Skin epidermis (tissue), 12 donors: ENCODE results near the gene STARD9.
"Not testable (repeated sequence)": the region's sequence is repeated elsewhere in the genome, so short reads cannot be mapped to it uniquely, and the experiment has no call there.

Experiments
- H3K27ac ChIP-seq, 21 experiments: fragments of 200-600 bp; sonication (generic) in 11 of 21; one replicate each; pipeline ENCODE4 v1.5.0; 2020; ENCODE audit warnings: mild to moderate bottlenecking in 3 of 21, inconsistent platforms in 2 of 21, moderate library complexity in 2 of 21
- H3K4me3 ChIP-seq, 7 experiments: fragments of 200-600 bp; sonication (generic) in 2 of 7; one replicate each; pipeline ENCODE4 v1.5.0; 2020; ENCODE audit warnings: inconsistent platforms in 2 of 7, mild to moderate bottlenecking in 2 of 7, moderate library complexity in 1 of 7

Gene STARD9

GRCh38 chr15:42575188-42576039 lies at the start of gene STARD9:
STARD9 (plus strand) TSS chr15:42575606; CDS start chr15:42575716, 110 bp downstream.
- Histone ChIP-seq H3K4me3 (peak within 1 kb of the TSS; percentile 65 to 91 (median 80)), H3K27ac (peak within 1 kb of the TSS; percentile 52 to 92 (median 77))

- no peak overlapping the region for H3K27ac ChIP-seq
- H3K4me3 ChIP-seq, result no peak overlapping the region
Observed at GRCh38 chr15:42528970-42529369, 46.4 kb upstream of the STARD9 start.

GRCh38 chr15:42533246-42533645 lies 42.2 kb upstream of the STARD9 start:
- Histone ChIP-seq H3K4me3 (no peak overlapping the region), H3K27ac (no peak overlapping the region)

GRCh38 chr15:42544853-42545629 lies 30.4 kb upstream of the STARD9 start:
- Histone ChIP-seq H3K4me3 (no peak overlapping the region), H3K27ac (no peak overlapping the region)

GRCh38 chr15:42547918-42548248 lies 27.5 kb upstream of the STARD9 start:
- H3K4me3 ChIP-seq, result peak overlapping the region; percentile 76 to 98 (median 82)
- H3K27ac ChIP-seq, result peak overlapping the region; percentile 65 to 98 (median 90)

GRCh38 chr15:42548249-42549031 lies 27.0 kb upstream of the STARD9 start, which contains the start of the genes HAUS2 and LRRC57:
HAUS2 (plus strand) TSS chr15:42548838; CDS start chr15:42548873, 35 bp downstream.
LRRC57 (minus strand) TSS chr15:42548793; CDS start chr15:42548434, 359 bp downstream.
- Histone ChIP-seq H3K4me3 (peak within 1 kb of the TSS; percentile 76 to 98 (median 82)), H3K27ac (peak within 1 kb of the TSS; percentile 65 to 98 (median 90))

- H3K4me3 ChIP-seq, result peak overlapping the region; percentile 76 to 98 (median 82)
- peak overlapping the region; percentile 65 to 98 (median 90) for H3K27ac ChIP-seq
Observed at GRCh38 chr15:42549032-42549491, 26.3 kb upstream of the STARD9 start.

GRCh38 chr15:42549741-42550392 lies 25.5 kb upstream of the STARD9 start:
- Histone ChIP-seq H3K27ac (peak overlapping the region in 7 of 21 experiments; percentile 84 to 95 (median 90)), H3K4me3 (peak overlapping the region; percentile 76 to 98 (median 82))

GRCh38 chr15:42553554-42553953 lies 21.9 kb upstream of the STARD9 start:
- no peak overlapping the region for H3K4me3 ChIP-seq
- no peak overlapping the region for H3K27ac ChIP-seq

- not testable (repeated sequence) for H3K4me3 ChIP-seq, H3K27ac ChIP-seq
Observed at GRCh38 chr15:42556550-42557207, 18.7 kb upstream of the STARD9 start.

- H3K27ac ChIP-seq, result no peak overlapping the region
- no peak overlapping the region for H3K4me3 ChIP-seq
Observed at GRCh38 chr15:42558739-42559138, 16.7 kb upstream of the STARD9 start.

GRCh38 chr15:42576040-42576594 lies 711 bp downstream of the STARD9 start:
- Histone ChIP-seq H3K4me3 (peak overlapping the region; percentile 65 to 91 (median 80)), H3K27ac (peak overlapping the region; percentile 52 to 92 (median 77))

- Histone ChIP-seq H3K27ac (peak overlapping the region in 1 of 21 experiments; percentile 36), H3K4me3 (peak overlapping the region in 2 of 7 experiments; percentile 87 to 91)
Observed at GRCh38 chr15:42576776-42577175, 1.4 kb downstream of the STARD9 start.

GRCh38 chr15:42577514-42578031 lies 2.2 kb downstream of the STARD9 start:
- no peak overlapping the region for H3K4me3 ChIP-seq
- peak overlapping the region in 4 of 21 experiments; percentile 13 to 36 (median 22) for H3K27ac ChIP-seq

- no peak overlapping the region for H3K4me3 ChIP-seq
- H3K27ac ChIP-seq, result no peak overlapping the region
Observed at GRCh38 chr15:42578984-42579537, 3.7 kb downstream of the STARD9 start.

GRCh38 chr15:42581272-42581730 lies 5.9 kb downstream of the STARD9 start:
- Histone ChIP-seq H3K27ac (peak overlapping the region in 17 of 21 experiments; percentile 9 to 83 (median 71)), H3K4me3 (peak overlapping the region; percentile 25 to 38 (median 34))

- H3K27ac ChIP-seq, result no peak overlapping the region
Observed at GRCh38 chr15:42582569-42583375, 7.4 kb downstream of the STARD9 start.

More at GRCh38 chr15:42582569-42583375, 7.4 kb downstream of the STARD9 start:
- no peak overlapping the region for H3K4me3 ChIP-seq
